Peyer's patch (tissue), 4 donors: ENCODE data around the gene LIFR.

Source experiments
- POLR2A ChIP-seq, 2 donors: fragments of 450-650 bp; IDR thresholded peaks; one replicate each; pipeline ENCODE4 v1.5.1; 2017; ENCODE audit warnings: antibody characterized with exemption in 2 of 2, mild to moderate bottlenecking in 2 of 2, moderate library complexity in 2 of 2
- TF ChIP-seq, protein P1 (sequence below), 6 experiments: fragments of 450-650 bp in 4 of 6; fragments of 200-600 bp in 2 of 6; sonication (generic) in 1 of 6; IDR thresholded peaks; one replicate each; pipeline ENCODE4 v1.5.1; 2017 to 2019; ENCODE audit warnings: antibody characterized with exemption in 6 of 6, mild to moderate bottlenecking in 3 of 6, moderate library complexity in 1 of 6

- TF ChIP-seq, protein P1, sequence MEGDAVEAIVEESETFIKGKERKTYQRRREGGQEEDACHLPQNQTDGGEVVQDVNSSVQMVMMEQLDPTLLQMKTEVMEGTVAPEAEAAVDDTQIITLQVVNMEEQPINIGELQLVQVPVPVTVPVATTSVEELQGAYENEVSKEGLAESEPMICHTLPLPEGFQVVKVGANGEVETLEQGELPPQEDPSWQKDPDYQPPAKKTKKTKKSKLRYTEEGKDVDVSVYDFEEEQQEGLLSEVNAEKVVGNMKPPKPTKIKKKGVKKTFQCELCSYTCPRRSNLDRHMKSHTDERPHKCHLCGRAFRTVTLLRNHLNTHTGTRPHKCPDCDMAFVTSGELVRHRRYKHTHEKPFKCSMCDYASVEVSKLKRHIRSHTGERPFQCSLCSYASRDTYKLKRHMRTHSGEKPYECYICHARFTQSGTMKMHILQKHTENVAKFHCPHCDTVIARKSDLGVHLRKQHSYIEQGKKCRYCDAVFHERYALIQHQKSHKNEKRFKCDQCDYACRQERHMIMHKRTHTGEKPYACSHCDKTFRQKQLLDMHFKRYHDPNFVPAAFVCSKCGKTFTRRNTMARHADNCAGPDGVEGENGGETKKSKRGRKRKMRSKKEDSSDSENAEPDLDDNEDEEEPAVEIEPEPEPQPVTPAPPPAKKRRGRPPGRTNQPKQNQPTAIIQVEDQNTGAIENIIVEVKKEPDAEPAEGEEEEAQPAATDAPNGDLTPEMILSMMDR (IDR thresholded peaks at IDR 0.05): no peak
- no peak for TF ChIP-seq POLR2A (IDR thresholded peaks at IDR 0.05)
These were observed 6.2 kb upstream of the LIFR start for GRCh38 chr5:38562444-38563210.
